Parathyroid adenoma (tissue), 2 donors: ENCODE measurements around the gene YWHAH.

Experiments used
- H2AFZ ChIP-seq: fragments of 300-600 bp; sonication (generic); one replicate; pipeline ENCODE4 v1.7.0; 2017; ENCODE audit warnings: antibody characterized with exemption, mild to moderate bottlenecking
- H3K27ac ChIP-seq: fragments of 300-600 bp; sonication (generic); one replicate; pipeline ENCODE4 v1.7.0; 2017
- H3K27me3 ChIP-seq: fragments of 300-600 bp; sonication (generic); one replicate; pipeline ENCODE4 v1.7.0; 2017; ENCODE audit warnings: low read length; ENCODE audit not compliant: control insufficient read depth, insufficient read depth
- H3K36me3 ChIP-seq: fragments of 300-600 bp; sonication (generic); one replicate; pipeline ENCODE4 v1.7.0; 2017; ENCODE audit warnings: low read length; ENCODE audit not compliant: control insufficient read depth, insufficient read depth
- H3K4me1 ChIP-seq: fragments of 300-600 bp; sonication (generic); one replicate; pipeline ENCODE4 v1.7.0; 2017; ENCODE audit warnings: control low read depth
- H3K4me2 ChIP-seq: fragments of 300-600 bp; sonication (generic); one replicate; pipeline ENCODE4 v1.7.0; 2017; ENCODE audit warnings: low read length
- H3K4me3 ChIP-seq: fragments of 300-600 bp; sonication (generic); one replicate; pipeline ENCODE4 v1.7.0; 2017; ENCODE audit warnings: low read depth, low read length
- H3K79me2 ChIP-seq: fragments of 300-600 bp; sonication (generic); one replicate; pipeline ENCODE4 v1.7.0; 2017; ENCODE audit warnings: control low read depth
- H3K9ac ChIP-seq: fragments of 300-600 bp; sonication (generic); one replicate; pipeline ENCODE4 v1.7.0; 2017; ENCODE audit warnings: mild to moderate bottlenecking
- H3K9me3 ChIP-seq: fragments of 300-600 bp; sonication (generic); one replicate; pipeline ENCODE4 v1.7.0; 2017; ENCODE audit warnings: low read length; ENCODE audit not compliant: control insufficient read depth
- CTCF ChIP-seq: fragments of 300-600 bp; sonication (generic); IDR thresholded peaks from one replicate; pipeline ENCODE4 v1.7.0; 2017; ENCODE audit warnings: antibody characterized with exemption, mild to moderate bottlenecking
- donor health status: primary hyperparathyroidism.

The YWHAH gene

GRCh38 chr22:31960767-31961166 lies 16.4 kb downstream of the YWHAH start:
- Histone ChIP-seq H3K27ac (no peak overlapping the region), H3K4me1 (no peaks in the 10 kb centered on the region), H3K9me3 (no peaks in the 10 kb centered on the region), H2AFZ (no peak overlapping the region), H3K27me3 (no peaks in the 10 kb centered on the region), H3K4me2 (no peak overlapping the region), H3K36me3 (no peaks in the 10 kb centered on the region), H3K4me3 (no peak overlapping the region), H3K79me2 (no peaks in the 10 kb centered on the region), H3K9ac (no peak overlapping the region)
- no peak for TF ChIP-seq CTCF

- Histone ChIP-seq H3K27ac (no peak overlapping the region), H3K9ac (no peak overlapping the region), H3K9me3 (no peaks in the 10 kb centered on the region), H2AFZ (no peak overlapping the region), H3K4me2 (no peak overlapping the region), H3K4me1 (no peaks in the 10 kb centered on the region), H3K79me2 (no peaks in the 10 kb centered on the region), H3K4me3 (no peak overlapping the region), H3K27me3 (no peaks in the 10 kb centered on the region), H3K36me3 (no peaks in the 10 kb centered on the region)
- TF ChIP-seq CTCF = no peak
These were observed 18.2 kb downstream of the YWHAH start for GRCh38 chr22:31962387-31963125.

- Histone ChIP-seq H3K27me3 (no peaks in the 10 kb centered on the region), H2AFZ (no peak overlapping the region), H3K4me1 (no peaks in the 10 kb centered on the region), H3K79me2 (no peaks in the 10 kb centered on the region), H3K4me2 (no peak overlapping the region), H3K4me3 (no peak overlapping the region), H3K9me3 (no peaks in the 10 kb centered on the region), H3K27ac (no peak overlapping the region), H3K9ac (no peak overlapping the region), H3K36me3 (no peaks in the 10 kb centered on the region)
- no peak for TF ChIP-seq CTCF
These were observed 23.7 kb downstream of the YWHAH start for GRCh38 chr22:31968022-31968421.

- no peaks in the 10 kb centered on the region for H3K4me1 ChIP-seq
- no peaks in the 10 kb centered on the region for H3K36me3 ChIP-seq
- H2AFZ ChIP-seq = peak overlapping the region; percentile 88
- no peak overlapping the region for H3K9ac ChIP-seq
- H3K4me3 ChIP-seq = peak overlapping the region; percentile 60
- TF ChIP-seq CTCF = peak; percentile 27
- H3K27me3 ChIP-seq = no peaks in the 10 kb centered on the region
- no peak overlapping the region for H3K27ac ChIP-seq
- no peaks in the 10 kb centered on the region for H3K9me3 ChIP-seq
- peak overlapping the region; percentile 93 for H3K4me2 ChIP-seq
- no peaks in the 10 kb centered on the region for H3K79me2 ChIP-seq
These were observed 25.6 kb downstream of the YWHAH start for GRCh38 chr22:31969789-31970489.
